ENCODE data around the gene TUBA3D.
"Not testable (repeated sequence)": the region's sequence is repeated elsewhere in the genome, so short reads cannot be mapped to it uniquely, and the experiment has no call there.

The TUBA3D gene

DNA sequence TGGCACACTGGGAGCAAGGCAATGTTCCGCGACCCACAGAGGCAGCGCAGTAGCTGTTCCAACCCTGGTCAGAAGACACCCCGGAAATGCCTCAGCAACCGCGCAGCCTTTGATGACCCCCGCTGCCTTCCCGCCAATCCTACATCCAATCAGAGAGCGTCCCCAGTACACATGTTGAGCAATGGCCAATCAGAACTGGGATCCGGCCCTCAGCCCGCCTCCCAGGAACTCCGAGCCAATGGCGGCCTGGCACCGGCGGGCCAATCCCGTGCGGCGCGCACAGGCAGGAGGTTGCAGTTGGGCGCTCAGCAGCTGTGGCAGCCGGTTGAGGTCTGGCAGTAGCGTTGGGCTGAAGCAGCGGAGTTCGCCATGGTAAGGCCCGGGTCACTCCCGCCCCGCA is at the start of gene TUBA3D:
Gene TUBA3D (plus strand): TSS at position 289 of the 400 bp plus-strand sequence. CDS start 81 bp downstream, at position 370.
- DNase-seq: no peak

GRCh38 chr2:131426727-131427126 is 49.2 kb upstream of the TUBA3D start:
- no peak for DNase-seq

DNA sequence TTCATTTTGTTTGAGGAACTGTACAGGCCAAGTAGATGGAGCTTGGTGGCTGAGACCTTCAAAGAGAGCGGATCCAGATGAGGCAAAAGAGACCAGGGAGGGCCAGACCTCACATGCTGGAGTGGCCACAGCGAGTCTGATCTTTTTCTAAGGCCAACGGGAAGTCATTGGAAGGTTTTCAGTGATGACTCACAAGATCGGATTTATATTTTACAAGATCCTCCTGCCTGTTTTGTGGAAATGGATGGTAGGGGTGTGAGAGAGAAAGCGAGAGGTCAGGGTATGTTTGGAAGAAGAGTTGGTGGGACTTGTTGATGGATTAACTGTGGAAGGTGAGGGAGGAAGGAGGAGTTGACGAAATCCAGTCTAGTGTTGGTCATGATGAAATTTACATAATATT is 44.6 kb upstream of the TUBA3D start:
- DNase-seq: no peak

DNA sequence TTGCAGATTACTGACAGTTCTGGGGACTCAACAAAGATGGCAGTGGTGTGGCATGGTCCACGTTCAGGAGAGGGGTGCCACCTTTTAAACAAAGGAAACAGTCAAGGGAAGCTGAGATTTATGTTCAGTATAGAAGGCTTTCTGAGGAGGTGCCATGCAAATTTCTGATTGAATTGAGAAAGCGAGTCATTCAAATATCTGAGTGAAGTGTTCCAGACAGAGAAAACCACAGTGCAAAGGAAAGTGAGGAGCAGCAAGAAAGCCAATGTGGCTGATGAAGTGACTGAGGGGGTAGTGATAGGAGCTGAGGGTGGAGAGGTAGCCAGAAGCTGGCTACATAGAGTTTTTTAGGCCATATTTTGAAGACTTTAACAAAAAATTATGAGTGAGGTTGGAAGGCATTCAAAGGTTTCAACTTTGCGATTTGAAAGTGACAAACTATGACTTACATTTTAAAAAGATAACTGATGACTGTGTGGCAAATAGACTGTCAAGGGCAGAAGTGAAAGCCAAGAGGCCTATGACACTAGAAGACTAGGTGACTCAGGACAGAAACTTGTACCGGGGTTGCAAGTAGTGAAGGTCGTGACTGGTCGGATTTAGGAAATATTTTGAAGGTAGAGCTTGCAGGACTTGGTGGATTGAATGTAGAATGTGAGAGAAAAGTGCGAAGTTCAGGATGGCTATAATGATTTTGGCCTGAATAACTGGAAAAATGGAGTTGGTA is 35.0 kb upstream of the TUBA3D start:
- not testable (repeated sequence) for DNase-seq

GRCh38 chr2:131444736-131445514 is 31.0 kb upstream of the TUBA3D start:
- not testable (repeated sequence) for DNase-seq

GRCh38 chr2:131445515-131445797 is 30.5 kb upstream of the TUBA3D start:
- not testable (repeated sequence) for DNase-seq

DNA sequence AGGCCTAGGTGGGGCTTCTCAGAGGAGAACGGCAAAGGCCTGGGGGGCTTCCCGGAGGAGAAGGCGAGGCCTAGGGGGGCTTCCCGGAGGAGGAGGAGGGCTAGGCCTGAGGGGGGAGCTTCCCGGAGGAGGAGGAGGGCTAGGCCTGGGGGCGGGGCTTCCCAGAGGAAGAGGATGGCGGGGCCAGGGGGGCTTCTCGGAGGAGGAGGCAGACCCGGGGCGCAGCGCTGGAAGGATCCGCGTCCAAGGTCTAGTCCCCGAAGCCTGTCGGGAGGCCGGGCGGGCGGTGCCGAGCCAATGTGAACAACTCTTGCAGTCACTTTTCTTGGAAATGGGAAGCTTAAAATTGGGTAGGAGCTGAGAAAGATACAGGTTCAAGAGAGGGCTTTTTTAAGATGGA is 30.0 kb upstream of the TUBA3D start:
- DNase-seq: no peak

- not testable (repeated sequence) for DNase-seq
Measured at GRCh38 chr2:131447981-131448380, 27.9 kb upstream of the TUBA3D start.

DNA sequence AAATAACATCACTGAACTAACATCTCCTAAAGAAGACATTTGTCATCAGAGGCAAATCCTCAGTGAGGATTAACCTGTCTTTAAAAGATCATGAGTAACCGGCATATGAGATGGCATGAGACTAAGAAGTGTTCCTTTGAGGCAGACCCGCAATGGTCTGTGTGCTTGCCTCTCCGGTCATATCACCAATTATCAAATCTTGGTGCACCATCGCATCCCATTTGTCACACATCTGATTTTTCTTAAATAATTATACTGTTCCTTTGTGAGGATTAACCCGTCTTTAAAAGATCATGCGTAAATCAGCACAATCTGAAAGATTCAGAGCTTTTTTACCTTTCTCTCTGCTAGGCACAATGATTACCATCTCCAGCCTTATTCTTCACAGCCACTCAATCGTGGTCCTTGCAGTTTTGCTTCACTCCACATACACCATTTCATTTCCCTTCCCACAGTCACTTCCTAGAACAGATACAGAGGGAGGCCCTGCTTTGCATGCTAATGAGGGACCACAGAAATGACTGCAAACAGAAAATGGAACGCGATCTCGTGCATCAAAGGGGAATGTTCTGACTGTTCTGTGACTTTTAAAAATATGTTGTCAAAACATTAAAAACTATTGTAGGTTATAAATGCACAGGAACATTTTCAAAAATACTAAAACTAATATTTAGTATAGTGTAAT is 24.5 kb upstream of the TUBA3D start:
- not testable (repeated sequence) for DNase-seq

GRCh38 chr2:131454914-131455313 is 21.0 kb upstream of the TUBA3D start:
- not testable (repeated sequence) for DNase-seq

GRCh38 chr2:131467722-131468121 is 8.2 kb upstream of the TUBA3D start:
- not testable (repeated sequence) for DNase-seq

- not testable (repeated sequence) for DNase-seq
Measured at GRCh38 chr2:131470944-131471343, 5.0 kb upstream of the TUBA3D start.

DNA sequence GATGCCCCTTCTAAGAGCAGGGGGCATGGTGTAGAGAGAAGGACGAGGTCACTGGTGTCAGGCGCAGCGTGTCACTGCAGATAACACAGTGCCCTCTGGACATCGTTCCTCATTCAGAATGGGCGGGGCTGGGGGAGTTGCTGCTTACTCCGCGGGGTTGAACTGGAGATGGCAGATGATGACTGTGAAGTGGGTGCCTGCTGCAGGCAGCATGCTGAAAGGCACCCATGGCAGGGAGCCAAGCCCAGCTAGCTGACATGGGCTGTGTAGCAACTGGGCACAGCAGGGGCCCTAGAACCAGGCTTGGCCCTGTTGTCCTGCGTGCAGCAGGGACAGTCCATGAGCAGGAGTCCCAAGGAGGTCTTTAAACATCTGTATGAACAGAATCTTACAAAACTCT is 4.3 kb upstream of the TUBA3D start:
- DNase-seq: not testable (repeated sequence)

- DNase-seq: not testable (repeated sequence)
Measured at GRCh38 chr2:131473266-131473665, 2.7 kb upstream of the TUBA3D start.

DNA sequence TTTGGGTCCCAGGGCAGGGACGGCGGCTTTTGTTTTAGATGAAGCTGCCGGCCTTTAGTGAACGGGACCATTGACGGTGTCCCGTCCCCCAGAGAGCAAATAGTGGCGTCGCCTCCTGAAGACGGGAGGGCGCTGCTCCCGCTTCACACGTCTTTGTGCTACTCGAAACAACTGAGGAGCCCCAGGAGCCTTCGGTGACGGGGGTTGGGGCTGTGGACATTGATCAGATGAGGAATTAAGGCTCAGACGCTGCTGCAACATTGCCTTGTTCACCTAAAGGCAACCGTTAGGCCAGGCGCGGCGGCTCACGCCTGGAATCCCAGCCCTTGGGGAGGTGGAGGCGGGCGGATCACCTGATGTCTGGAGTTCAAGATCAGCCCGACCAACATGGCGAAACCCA is 444 bp downstream of the TUBA3D start:
- not testable (repeated sequence) for DNase-seq

GRCh38 chr2:131477227-131477626 is 1.3 kb downstream of the TUBA3D start:
- not testable (repeated sequence) for DNase-seq

- not testable (repeated sequence) for DNase-seq
Measured at GRCh38 chr2:131478074-131478849, 2.3 kb downstream of the TUBA3D start.

- DNase-seq: not testable (repeated sequence)
Measured at GRCh38 chr2:131478850-131479461, 3.0 kb downstream of the TUBA3D start.

DNA sequence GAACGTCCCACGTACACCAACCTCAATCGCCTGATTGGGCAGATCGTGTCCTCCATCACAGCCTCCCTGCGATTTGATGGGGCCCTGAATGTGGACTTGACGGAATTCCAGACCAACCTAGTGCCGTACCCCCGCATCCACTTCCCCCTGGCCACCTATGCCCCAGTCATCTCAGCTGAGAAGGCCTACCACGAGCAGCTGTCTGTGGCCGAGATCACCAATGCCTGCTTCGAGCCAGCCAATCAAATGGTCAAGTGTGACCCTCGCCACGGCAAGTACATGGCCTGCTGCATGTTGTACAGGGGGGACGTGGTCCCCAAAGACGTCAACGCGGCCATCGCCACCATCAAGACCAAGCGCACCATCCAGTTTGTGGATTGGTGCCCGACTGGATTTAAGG is 4.4 kb downstream of the TUBA3D start:
- DNase-seq: not testable (repeated sequence)

GRCh38 chr2:131482506-131483155 is 6.7 kb downstream of the TUBA3D start:
- DNase-seq: not testable (repeated sequence)

DNA sequence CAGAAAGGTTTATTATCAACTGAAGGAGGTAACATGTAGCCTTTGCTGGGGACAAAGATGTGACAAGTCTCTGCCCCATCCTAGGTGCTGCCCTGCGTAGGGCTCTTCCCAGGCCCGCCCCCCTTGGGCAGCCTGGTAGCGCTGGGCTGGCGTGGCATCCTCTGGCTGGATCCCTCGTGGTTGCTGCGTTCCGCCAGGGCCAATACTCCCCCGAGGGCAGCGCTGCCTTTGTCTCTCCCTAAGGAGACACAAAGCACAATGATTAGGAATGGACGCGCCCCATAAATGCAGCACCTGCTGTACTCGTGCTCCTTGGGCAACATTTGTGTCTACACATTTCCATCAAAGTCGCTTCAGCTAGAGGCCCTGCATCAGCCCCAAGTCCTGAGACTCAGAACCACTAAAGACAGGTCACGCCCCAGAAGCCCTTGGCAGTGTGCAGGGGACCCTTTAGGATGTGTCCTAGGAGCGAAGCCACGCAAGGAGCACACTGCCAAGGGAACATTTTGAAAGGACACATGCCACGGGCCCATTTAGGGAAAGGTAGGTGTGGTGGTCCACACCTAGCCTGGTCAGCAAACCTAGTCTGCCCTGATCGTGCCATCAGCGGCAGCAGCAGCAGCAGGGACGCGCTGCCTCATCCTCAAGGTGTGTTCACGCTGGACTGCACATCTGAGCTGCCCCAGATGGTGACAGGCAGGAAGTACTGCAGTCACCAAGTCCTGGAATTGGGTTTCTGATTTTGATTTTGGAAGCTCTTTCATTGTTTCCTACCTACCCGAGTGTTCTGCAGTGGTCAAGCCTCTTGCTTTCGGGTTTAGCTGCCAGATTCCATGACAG is 8.3 kb downstream of the TUBA3D start:
- not testable (repeated sequence) for DNase-seq

Data from T1000 (cell line).